Thyroid gland (tissue), 4 donors: Measurements from ENCODE around the gene CRYGA. TPM values are rescaled to one million over a fixed set of nuclear protein-coding genes. Genes with fewer than 3 reads are reported as not detected.
"Not testable (repeated sequence)": the region's sequence is repeated elsewhere in the genome, so short reads cannot be mapped to it uniquely, and the experiment has no call there.

Experiments
- DNase-seq, 2 donors: peaks; one replicate each; pipeline ENCODE4 v3.0.0-alpha.2; 2019
- H3K27ac ChIP-seq, 3 donors: fragments of 200-600 bp; sonication (generic); 1 replicate in 2 of 3; 2 replicates in 1 of 3; pipeline ENCODE4 v1.5.1; 2016 to 2019; ENCODE audit warnings: mild to moderate bottlenecking in 1 of 3, moderate library complexity in 1 of 3
- H3K27me3 ChIP-seq: fragments of 200-600 bp; sonication (generic); one replicate; pipeline ENCODE4 v1.5.1; 2019
- H3K36me3 ChIP-seq, 2 donors: fragments of 200-600 bp; sonication (generic); one replicate each; pipeline ENCODE4 v1.5.1; 2016 to 2019
- H3K4me1 ChIP-seq, 2 donors: fragments of 200-600 bp; sonication (generic); one replicate each; pipeline ENCODE4 v1.5.1; 2017 to 2019
- H3K4me3 ChIP-seq, 3 donors: fragments of 200-600 bp; sonication (generic); replicated peaks in 1 of 3; 1 replicate in 2 of 3; 2 replicates in 1 of 3; pipeline ENCODE4 v1.5.1; 2016; ENCODE audit warnings: mild to moderate bottlenecking in 1 of 3
- H3K9me3 ChIP-seq: fragments of 200-600 bp; sonication (generic); one replicate; pipeline ENCODE4 v1.5.1; 2017
- POLR2A ChIP-seq, 2 donors: fragments of 450-650 bp; IDR thresholded peaks; one replicate each; pipeline ENCODE4 v1.6.1; 2017; ENCODE audit warnings: antibody characterized with exemption in 2 of 2, mild to moderate bottlenecking in 2 of 2, moderate library complexity in 1 of 2
- WGBS, 2 donors: methylation state at CpG; one replicate each; pipeline ENCODE4 v1.1.5; 2017; 5-methylcytosine and 5-hydroxymethylcytosine counted together
- intact Hi-C: fragments of 100-400 bp; cut with DNase I; formaldehyde crosslinking; loops from one replicate; pipeline ENCODE4 v1.15.1; 2023
- total RNA-seq, 4 donors: library from RNA; depleted of rRNA; stranded (reverse); fragments of >200 nt; gene quantifications; one replicate each; pipeline ENCODE4 v1.2.3, GENCODE V29; 2016
- TF ChIP-seq, protein P1 (sequence below), 6 experiments: fragments of 200-600 bp in 3 of 6; fragments of 450-650 bp in 3 of 6; sonication (generic) in 3 of 6; IDR thresholded peaks; one replicate each; pipeline ENCODE4 v1.5.1; 2016 to 2019; ENCODE audit warnings: antibody characterized with exemption in 6 of 6, mild to moderate bottlenecking in 2 of 6, inconsistent platforms in 1 of 6, moderate library complexity in 1 of 6

CRYGA gene
- total RNA-seq, 4 donors from 2014 or later = not detected

- Histone ChIP-seq H3K27me3 (no peaks in the 10 kb centered on the region), H3K4me1 (no peaks in the 10 kb centered on the region), H3K36me3 (no peaks in the 10 kb centered on the region), H3K27ac (no peak within 1 kb of the TSS), H3K4me3 (no peak within 1 kb of the TSS), H3K9me3 (no peaks in the 10 kb centered on the region)
- intact Hi-C loops = no loop called here
- DNase-seq = no peak
- TF ChIP-seq, protein P1, sequence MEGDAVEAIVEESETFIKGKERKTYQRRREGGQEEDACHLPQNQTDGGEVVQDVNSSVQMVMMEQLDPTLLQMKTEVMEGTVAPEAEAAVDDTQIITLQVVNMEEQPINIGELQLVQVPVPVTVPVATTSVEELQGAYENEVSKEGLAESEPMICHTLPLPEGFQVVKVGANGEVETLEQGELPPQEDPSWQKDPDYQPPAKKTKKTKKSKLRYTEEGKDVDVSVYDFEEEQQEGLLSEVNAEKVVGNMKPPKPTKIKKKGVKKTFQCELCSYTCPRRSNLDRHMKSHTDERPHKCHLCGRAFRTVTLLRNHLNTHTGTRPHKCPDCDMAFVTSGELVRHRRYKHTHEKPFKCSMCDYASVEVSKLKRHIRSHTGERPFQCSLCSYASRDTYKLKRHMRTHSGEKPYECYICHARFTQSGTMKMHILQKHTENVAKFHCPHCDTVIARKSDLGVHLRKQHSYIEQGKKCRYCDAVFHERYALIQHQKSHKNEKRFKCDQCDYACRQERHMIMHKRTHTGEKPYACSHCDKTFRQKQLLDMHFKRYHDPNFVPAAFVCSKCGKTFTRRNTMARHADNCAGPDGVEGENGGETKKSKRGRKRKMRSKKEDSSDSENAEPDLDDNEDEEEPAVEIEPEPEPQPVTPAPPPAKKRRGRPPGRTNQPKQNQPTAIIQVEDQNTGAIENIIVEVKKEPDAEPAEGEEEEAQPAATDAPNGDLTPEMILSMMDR (IDR thresholded peaks at IDR 0.05) = no peak
- TF ChIP-seq POLR2A (IDR thresholded peaks at IDR 0.05) = no peak
- 53 to 77% methylated on average over 6 of the region's 6 CpGs for WGBS, 2 donors
Measured at GRCh38 chr2:208146006-208146405, 17.4 kb downstream of the CRYGA start, which contains the start of gene CRYGB. Gene CRYGB, minus strand, starts transcription at chr2:208146158. Its CDS starts 38 bp downstream, at chr2:208146120.

DNA sequence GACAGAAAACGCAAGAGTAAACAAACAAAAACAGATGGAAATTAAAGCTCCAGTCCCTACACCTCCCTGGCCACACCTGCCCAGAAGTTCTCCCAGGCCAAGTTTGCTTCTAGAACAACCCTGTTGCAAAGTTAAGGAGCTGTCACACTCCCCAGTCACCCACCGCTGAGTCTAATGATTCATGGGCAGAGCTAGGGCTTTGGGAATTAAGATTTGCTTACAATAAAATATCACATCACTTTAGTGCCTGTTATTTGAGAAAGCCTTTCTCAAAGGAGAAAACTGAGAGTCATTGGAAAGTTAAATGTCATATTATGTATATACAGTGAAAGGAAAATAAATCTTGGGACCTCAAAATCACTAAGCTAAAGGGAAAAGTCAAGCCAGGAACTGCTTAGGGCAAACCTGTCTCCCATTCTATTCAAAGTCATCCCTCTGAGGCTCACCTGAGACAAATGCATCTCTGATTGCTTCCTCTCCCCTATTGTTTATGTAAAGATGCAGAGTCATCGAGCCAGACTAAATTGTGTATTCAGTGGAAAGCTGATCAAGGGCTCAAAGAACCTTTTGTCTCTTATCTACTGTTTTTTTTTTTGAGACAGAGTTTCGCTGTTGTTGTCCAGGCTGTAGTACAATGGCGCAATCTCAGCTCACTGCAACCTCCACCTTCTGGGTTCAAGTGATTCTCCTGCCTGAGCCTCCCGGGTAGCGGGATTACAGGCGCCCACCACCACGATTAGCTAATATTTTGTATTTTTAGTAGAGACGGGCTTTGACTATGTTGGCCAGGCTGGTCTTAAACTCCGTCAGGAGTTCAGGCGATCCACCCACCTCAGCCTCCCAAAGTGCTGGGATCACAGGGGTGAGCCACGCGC is 20.2 kb downstream of the CRYGA start:
- Histone ChIP-seq H3K27ac (no peak overlapping the region), H3K36me3 (no peaks in the 10 kb centered on the region), H3K9me3 (no peaks in the 10 kb centered on the region), H3K4me1 (no peaks in the 10 kb centered on the region), H3K27me3 (no peaks in the 10 kb centered on the region), H3K4me3 (no peak overlapping the region)
- TF ChIP-seq, protein P1 (IDR thresholded peaks at IDR 0.05) = no peak
- TF ChIP-seq POLR2A (IDR thresholded peaks at IDR 0.05) = no peak
- intact Hi-C loops = no loop called here
- no peak for DNase-seq
- 42 to 70% methylated on average over 8 to 14 of the region's 14 CpGs for WGBS, 2 donors

DNA sequence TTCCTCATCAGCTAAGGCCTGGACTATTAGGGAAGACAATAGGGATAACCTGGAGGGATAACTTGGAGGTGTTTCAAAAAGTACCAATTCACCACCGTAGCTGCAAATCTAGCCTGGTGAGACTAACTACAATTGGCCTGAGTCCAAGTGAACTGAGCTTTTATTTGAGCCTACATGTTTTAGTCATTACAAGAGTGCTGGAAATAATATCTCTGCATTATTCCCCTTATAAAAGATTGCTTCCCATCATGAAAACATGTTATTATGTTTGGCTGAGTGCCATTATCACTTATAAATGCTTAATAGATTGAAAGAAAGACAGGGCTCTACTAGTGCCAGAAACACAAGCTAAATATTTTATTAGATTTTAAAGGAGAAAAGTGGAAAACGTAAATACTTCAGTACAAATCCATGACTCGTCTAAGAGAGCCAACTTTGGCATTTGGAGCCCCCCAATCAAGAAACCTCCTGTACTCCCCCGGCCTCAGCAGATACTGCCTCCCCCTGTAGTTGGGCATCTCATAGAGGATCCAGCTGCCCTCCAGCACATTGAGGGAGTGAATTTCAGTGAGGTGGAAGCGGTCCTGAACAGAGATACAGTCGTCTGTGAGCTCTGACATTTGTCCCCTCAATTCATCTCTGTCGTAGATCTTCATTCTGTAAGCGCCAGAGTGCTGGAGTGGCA is 21.0 kb downstream of the CRYGA start:
- Histone ChIP-seq H3K27me3 (no peaks in the 10 kb centered on the region), H3K36me3 (no peaks in the 10 kb centered on the region), H3K27ac (no peak overlapping the region), H3K4me1 (no peaks in the 10 kb centered on the region), H3K9me3 (no peaks in the 10 kb centered on the region), H3K4me3 (no peak overlapping the region)
- DNase-seq = no peak
- 46 to 55% methylated on average over 8 of the region's 8 CpGs for WGBS, 2 donors
- TF ChIP-seq POLR2A (IDR thresholded peaks at IDR 0.05) = no peak
- TF ChIP-seq, protein P1 (IDR thresholded peaks at IDR 0.05) = no peak
- intact Hi-C loops = no loop called here

- TF ChIP-seq, protein P1 (IDR thresholded peaks at IDR 0.05) = no peak
- no peak for TF ChIP-seq POLR2A (IDR thresholded peaks at IDR 0.05)
- no peaks in the 10 kb centered on the region for H3K27me3 ChIP-seq
- H3K9me3 ChIP-seq = no peaks in the 10 kb centered on the region
- WGBS, 2 donors = 91 to 92% methylated on average over 18 of the region's 18 CpGs
- intact Hi-C loops = no loop called here
- no peaks in the 10 kb centered on the region for H3K4me1 ChIP-seq
- no peak for DNase-seq
- H3K4me3 ChIP-seq = no peak overlapping the region
- H3K36me3 ChIP-seq = no peaks in the 10 kb centered on the region
- H3K27ac ChIP-seq = no peak overlapping the region
Measured at GRCh38 chr2:208139447-208139846, 23.9 kb downstream of the CRYGA start.

- WGBS, 2 donors = 94 to 95% methylated on average over 7 of the region's 7 CpGs
- H3K4me1 ChIP-seq, DNase-seq, H3K36me3 ChIP-seq, H3K27me3 ChIP-seq, intact Hi-C loops, H3K27ac ChIP-seq, H3K9me3 ChIP-seq, H3K4me3 ChIP-seq: not testable (repeated sequence)
Measured at GRCh38 chr2:208138334-208138733, 25.1 kb downstream of the CRYGA start.
